HepG2 (cell line): ENCODE data around the gene MTSS2. TPM values are rescaled to one million over a fixed set of nuclear protein-coding genes. Genes with fewer than 3 reads are reported as not detected.

Experiments
- AGO1 ChIP-seq: fragments of 200-400 bp; formaldehyde crosslinking; IDR thresholded peaks from 2 replicates; pipeline ENCODE4 v1.6.1; 2017; ENCODE audit warnings: mild to moderate bottlenecking, low read depth, low read length, moderate library complexity; ENCODE audit not compliant: poor library complexity, severe bottlenecking
- AGO2 ChIP-seq: fragments of 200-400 bp; formaldehyde crosslinking; optimal IDR thresholded peaks from 2 replicates; pipeline ENCODE3; 2017; ENCODE audit warnings: mild to moderate bottlenecking, low read depth, low read length, moderate library complexity
- CEBPB ChIP-seq: IDR thresholded peaks from 2 replicates; pipeline ENCODE4 v1.6.1; 2011; ENCODE audit warnings: low read depth, low read length, improper control_type of control experiment, borderline replicate concordance
- DNMT1 ChIP-seq: sonication (generic); formaldehyde crosslinking; IDR thresholded peaks from 2 replicates; pipeline ENCODE4 v1.5.1; 2020; ENCODE audit warnings: mild to moderate bottlenecking, missing genetic modification reagents
- ELF4 ChIP-seq: sonication (generic); formaldehyde crosslinking; IDR thresholded peaks from 2 replicates; pipeline ENCODE4 v1.5.0; 2020; ENCODE audit warnings: missing genetic modification reagents, mild to moderate bottlenecking, moderate library complexity, borderline replicate concordance
- MTA3 ChIP-seq: sonication (generic); formaldehyde crosslinking; IDR thresholded peaks from 2 replicates; pipeline ENCODE4 v1.4.0; 2020; ENCODE audit warnings: missing genetic modification reagents
- POLR2G ChIP-seq: fragments of 200-400 bp; formaldehyde crosslinking; IDR thresholded peaks from 2 replicates; pipeline ENCODE4 v1.6.1; 2018; ENCODE audit warnings: mild to moderate bottlenecking, low read depth, low read length, moderate library complexity
- SP5 ChIP-seq: IDR thresholded peaks from 2 replicates; pipeline ENCODE4 v1.6.1; 2016; ENCODE audit warnings: low read depth, borderline replicate concordance
- ZNF121 ChIP-seq: sonication (generic); formaldehyde crosslinking; IDR thresholded peaks from 2 replicates; pipeline ENCODE4 v1.5.0; 2020; ENCODE audit warnings: mild to moderate bottlenecking, missing genetic modification reagents
- ZNF232 ChIP-seq: sonication (generic); formaldehyde crosslinking; IDR thresholded peaks from 2 replicates; pipeline ENCODE4 v1.4.0; 2020; ENCODE audit warnings: missing genetic modification reagents, borderline replicate concordance
- ZNF263 ChIP-seq: sonication (generic); formaldehyde crosslinking; IDR thresholded peaks from 2 replicates; pipeline ENCODE4 v1.4.0; 2020; ENCODE audit warnings: missing genetic modification reagents
- ZNF331 ChIP-seq: sonication (generic); formaldehyde crosslinking; IDR thresholded peaks from 2 replicates; pipeline ENCODE4 v1.4.0; 2020; ENCODE audit warnings: missing genetic modification reagents
- ZNF44 ChIP-seq: sonication (generic); formaldehyde crosslinking; IDR thresholded peaks from 2 replicates; pipeline ENCODE4 v1.5.1; 2020; ENCODE audit warnings: mild to moderate bottlenecking, missing genetic modification reagents
- ZNF674 ChIP-seq: sonication (generic); formaldehyde crosslinking; IDR thresholded peaks from 2 replicates; pipeline ENCODE4 v1.5.0; 2020; ENCODE audit warnings: low read depth, mild to moderate bottlenecking, missing genetic modification reagents
- polyA plus RNA-seq, 8 experiments: library from polyadenylated mRNA; depleted of rRNA in 3 of 8; stranded (reverse) in 7 of 8; unstranded in 1 of 8; fragments of >200 nt; fragmentation: Illumina TruSeq in 4 of 8; extraction: Trizol in 4 of 8; gene quantifications; 2 replicates each; pipeline versions ENCODE4 v1.2.1 to v1.2.3, GENCODE V29; 2011 to 2016; ENCODE audit warnings: low read depth in 4 of 8, missing spikeins in 1 of 8, mixed read lengths in 1 of 8; ENCODE audit not compliant: insufficient read depth in 1 of 8
- total RNA-seq, 5 experiments: library from RNA; depleted of rRNA; stranded (reverse); fragments of >200 nt; fragmentation: Illumina TruSeq; extraction: Trizol; gene quantifications; 2 replicates each; pipeline ENCODE4 v1.2.3, GENCODE V29; 2016; ENCODE audit warnings: low read depth in 1 of 5
- TF ChIP-seq, protein P1 (sequence below): sonication (generic); formaldehyde crosslinking; IDR thresholded peaks from 2 replicates; pipeline ENCODE4 v1.4.0; 2020; ENCODE audit warnings: mild to moderate bottlenecking, missing genetic modification reagents
- TF ChIP-seq, protein P2 (sequence below): sonication (generic); formaldehyde crosslinking; IDR thresholded peaks from 2 replicates; pipeline ENCODE4 v1.5.1; 2020; ENCODE audit warnings: mild to moderate bottlenecking, missing genetic modification reagents
- TF ChIP-seq, protein P3 (sequence below): sonication (generic); formaldehyde crosslinking; IDR thresholded peaks from 2 replicates; pipeline ENCODE4 v1.8.0; 2022; ENCODE audit warnings: mild to moderate bottlenecking, missing genetic modification reagents
- TF ChIP-seq, protein P4 (sequence below): IDR thresholded peaks from 2 replicates; pipeline ENCODE4 v1.6.1; 2016; ENCODE audit warnings: low read depth

MTSS2 gene
- total and polyA plus RNA-seq, 2 of the 13 experiments (the other 11 are each of a cell fraction or from before 2014, with no cell fraction given): 132 to 242 TPM

DNA sequence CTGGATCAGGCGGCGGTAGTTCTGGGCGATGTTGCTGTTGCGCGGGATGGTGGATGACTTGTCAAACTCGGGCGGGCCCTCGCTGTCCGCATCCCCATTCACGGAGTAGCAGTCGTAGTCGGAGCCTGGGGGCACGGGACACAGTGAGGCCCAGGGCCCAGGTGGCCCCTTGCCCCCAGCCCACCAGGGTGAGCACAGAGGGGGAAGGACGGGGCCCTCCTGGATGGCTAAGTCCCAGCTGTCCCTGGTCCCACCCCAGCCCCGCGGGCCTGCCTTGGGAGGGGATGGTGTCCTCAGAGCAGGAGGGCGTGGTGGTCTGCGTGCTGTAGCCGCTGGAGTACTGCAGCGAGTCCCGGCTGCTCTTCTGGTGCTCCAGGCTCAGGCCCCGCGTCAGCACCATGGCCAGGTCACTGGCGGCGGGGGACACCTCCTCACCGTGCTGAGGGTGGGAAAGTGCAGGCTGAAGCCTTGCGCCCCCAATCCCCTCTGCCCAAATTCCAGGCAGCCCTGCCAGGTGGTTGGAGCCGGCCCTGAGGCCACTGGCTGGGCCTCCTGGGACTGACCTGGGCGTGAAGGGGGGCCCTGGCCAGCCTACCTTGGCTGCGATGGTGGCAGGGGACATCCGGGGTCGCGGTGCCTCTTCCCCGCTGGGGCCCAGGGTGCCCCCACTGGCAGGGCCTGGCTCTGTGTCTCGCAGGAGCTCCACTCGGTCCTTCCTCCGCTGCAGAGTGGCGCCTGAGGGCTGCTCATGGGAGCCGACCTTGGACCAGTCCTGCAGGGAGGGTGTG lies 21.3 kb downstream of the MTSS2 start (continued):
- TF ChIP-seq, protein P1, sequence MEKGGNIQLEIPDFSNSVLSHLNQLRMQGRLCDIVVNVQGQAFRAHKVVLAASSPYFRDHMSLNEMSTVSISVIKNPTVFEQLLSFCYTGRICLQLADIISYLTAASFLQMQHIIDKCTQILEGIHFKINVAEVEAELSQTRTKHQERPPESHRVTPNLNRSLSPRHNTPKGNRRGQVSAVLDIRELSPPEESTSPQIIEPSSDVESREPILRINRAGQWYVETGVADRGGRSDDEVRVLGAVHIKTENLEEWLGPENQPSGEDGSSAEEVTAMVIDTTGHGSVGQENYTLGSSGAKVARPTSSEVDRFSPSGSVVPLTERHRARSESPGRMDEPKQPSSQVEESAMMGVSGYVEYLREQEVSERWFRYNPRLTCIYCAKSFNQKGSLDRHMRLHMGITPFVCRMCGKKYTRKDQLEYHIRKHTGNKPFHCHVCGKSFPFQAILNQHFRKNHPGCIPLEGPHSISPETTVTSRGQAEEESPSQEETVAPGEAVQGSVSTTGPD (CRISPR knock-in tag): no peak
- no peak for TF ChIP-seq ZNF674
- TF ChIP-seq ZNF263 (CRISPR knock-in tag): no peak
- TF ChIP-seq CEBPB: no peak
- TF ChIP-seq, protein P2, sequence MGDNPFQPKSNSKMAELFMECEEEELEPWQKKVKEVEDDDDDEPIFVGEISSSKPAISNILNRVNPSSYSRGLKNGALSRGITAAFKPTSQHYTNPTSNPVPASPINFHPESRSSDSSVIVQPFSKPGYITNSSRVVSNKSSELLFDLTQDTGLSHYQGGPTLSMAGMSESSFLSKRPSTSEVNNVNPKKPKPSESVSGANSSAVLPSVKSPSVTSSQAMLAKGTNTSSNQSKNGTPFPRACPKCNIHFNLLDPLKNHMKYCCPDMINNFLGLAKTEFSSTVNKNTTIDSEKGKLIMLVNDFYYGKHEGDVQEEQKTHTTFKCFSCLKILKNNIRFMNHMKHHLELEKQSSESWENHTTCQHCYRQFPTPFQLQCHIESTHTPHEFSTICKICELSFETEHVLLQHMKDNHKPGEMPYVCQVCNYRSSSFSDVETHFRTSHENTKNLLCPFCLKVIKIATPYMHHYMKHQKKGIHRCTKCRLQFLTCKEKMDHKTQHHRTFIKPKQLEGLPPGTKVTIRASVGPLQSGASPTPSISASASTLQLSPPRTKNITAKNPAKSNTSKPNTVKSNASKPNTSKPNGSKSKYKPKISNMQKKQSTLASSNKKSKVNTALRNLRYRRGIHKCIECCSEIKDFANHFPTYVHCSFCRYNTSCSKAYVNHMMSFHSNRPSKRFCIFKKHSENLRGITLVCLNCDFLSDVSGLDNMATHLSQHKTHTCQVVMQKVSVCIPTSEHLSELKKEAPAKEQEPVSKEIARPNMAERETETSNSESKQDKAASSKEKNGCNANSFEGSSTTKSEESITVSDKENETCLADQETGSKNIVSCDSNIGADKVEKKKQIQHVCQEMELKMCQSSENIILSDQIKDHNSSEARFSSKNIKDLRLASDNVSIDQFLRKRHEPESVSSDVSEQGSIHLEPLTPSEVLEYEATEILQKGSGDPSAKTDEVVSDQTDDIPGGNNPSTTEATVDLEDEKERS (CRISPR knock-in tag): no peak
- TF ChIP-seq DNMT1 (CRISPR knock-in tag): peak; percentile 17
- peak; percentile 62; the same call in 1 of the 2 replicates for TF ChIP-seq POLR2G
- TF ChIP-seq SP5 (CRISPR knock-in tag): no peak
- TF ChIP-seq, protein P3, sequence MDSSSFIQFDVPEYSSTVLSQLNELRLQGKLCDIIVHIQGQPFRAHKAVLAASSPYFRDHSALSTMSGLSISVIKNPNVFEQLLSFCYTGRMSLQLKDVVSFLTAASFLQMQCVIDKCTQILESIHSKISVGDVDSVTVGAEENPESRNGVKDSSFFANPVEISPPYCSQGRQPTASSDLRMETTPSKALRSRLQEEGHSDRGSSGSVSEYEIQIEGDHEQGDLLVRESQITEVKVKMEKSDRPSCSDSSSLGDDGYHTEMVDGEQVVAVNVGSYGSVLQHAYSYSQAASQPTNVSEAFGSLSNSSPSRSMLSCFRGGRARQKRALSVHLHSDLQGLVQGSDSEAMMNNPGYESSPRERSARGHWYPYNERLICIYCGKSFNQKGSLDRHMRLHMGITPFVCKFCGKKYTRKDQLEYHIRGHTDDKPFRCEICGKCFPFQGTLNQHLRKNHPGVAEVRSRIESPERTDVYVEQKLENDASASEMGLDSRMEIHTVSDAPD (CRISPR knock-in tag): no peak
- TF ChIP-seq ZNF331 (CRISPR knock-in tag): no peak
- no peak for TF ChIP-seq MTA3 (CRISPR knock-in tag)
- no peak for TF ChIP-seq ZNF44 (CRISPR knock-in tag)
- TF ChIP-seq, protein P4, sequence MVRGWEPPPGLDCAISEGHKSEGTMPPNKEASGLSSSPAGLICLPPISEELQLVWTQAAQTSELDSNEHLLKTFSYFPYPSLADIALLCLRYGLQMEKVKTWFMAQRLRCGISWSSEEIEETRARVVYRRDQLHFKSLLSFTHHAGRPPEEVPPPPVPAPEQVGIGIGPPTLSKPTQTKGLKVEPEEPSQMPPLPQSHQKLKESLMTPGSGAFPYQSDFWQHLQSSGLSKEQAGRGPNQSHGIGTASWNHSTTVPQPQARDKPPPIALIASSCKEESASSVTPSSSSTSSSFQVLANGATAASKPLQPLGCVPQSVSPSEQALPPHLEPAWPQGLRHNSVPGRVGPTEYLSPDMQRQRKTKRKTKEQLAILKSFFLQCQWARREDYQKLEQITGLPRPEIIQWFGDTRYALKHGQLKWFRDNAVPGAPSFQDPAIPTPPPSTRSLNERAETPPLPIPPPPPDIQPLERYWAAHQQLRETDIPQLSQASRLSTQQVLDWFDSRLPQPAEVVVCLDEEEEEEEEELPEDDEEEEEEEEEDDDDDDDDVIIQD (CRISPR knock-in tag): no peak
- TF ChIP-seq AGO1: no peak
- peak; percentile 89 for TF ChIP-seq AGO2
- TF ChIP-seq ZNF232 (CRISPR knock-in tag): no peak
- TF ChIP-seq ZNF121 (CRISPR knock-in tag): no peak
- TF ChIP-seq ELF4 (CRISPR knock-in tag): no peak
